Fibroblast of the conjunctiva (primary cell): ENCODE data around the gene YWHAH.

Experiments used
- DNase-seq: peaks from one replicate; pipeline ENCODE4 v3.0.0-alpha.2; 2010; ENCODE audit warnings: low read depth

Gene YWHAH

DNA sequence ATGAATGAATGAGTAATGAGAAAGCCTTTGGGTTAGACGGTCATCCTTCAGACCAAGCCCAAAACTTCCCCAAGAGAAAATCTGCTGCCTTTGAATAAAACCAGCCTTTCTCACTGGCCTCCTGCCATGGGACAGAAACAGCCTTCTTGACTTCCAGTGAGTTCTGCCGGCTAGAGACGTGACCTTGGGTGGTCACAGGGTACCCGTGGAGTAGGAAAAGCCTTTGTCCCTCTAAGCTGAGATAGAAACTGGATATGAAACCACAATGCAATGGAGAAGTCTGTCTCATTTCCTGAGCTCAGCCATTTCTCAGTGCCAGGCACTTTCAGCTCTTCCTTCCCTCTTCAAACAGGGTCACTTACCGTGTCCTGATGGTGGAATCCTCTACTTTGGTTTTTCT is 21.2 kb upstream of the YWHAH start:
- no peak for DNase-seq

DNA sequence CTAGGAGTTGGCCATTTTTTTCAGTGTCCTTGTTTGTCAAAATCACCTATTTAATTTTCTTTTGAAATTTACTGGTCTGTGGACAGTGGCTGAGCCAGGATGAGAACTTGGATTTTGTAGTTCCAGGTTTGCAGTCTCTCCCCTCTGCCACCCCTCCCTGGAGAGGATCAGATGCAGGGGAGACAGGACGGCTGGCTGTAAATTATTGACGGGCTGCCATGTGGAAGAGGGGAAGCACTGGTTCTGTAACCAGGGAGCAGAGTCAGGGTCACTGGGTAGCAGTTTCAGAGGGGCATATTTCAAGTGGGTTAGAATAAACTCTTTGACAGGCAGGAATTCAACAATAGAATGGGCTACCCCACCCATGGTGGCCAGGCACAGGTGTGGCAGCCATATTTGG is 20.6 kb upstream of the YWHAH start:
- no peak for DNase-seq

DNA sequence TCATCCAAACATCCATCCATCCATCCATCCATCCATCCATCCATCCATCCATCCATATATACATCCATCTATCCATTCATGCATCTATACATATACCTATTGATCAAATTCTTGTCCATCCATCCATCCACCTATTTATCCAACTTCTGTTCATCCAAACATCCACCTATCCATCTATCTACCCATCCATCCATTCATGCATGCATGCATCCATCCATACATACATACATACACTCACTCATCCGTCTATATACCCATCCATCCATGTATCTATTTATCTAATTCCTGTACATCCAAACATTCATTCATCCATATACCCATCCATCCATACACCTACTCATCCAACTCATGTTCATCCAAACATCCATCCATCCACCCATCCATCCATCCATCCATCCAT is 19.3 kb upstream of the YWHAH start:
- DNase-seq, result no peak

DNA sequence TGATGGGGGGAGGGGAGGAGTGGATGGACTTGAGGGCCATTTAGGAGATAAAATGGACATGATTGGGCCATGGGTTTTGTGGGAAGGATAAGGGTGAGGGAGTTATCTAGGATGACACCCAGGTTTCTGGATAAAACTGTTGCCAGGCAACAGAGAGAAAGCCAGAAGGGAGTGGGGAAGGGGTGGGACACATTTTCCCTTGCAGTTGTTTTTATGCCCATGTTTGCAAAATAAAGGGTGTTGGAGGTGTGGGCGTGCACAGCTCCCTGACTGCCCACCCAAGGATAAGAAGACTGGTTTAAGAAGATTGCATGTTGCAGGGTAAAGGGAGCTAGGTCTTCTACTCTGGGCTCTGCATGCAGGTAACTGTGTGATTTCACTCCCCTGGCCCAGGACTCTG is 18.3 kb upstream of the YWHAH start:
- DNase-seq, result no peak

DNA sequence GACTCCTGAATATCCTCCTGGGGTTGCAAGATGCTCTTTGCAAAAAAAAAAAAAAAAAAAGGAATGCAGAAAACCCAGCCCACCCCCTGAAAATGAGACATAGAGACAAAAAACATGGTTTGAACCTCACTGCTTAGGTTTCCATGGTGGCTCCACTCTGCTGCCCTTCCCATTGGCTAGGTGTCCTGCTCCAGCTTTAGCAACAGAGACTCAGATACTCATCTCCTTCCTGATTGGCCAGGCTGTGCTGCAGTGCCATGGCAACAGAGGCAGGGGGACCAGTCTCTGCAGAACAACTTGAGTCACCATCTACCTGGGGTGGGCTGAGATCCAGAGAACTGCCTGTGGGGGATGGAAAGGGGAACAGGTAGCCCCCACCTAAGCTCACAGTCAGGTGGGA is 17.4 kb upstream of the YWHAH start:
- no peak for DNase-seq

DNA sequence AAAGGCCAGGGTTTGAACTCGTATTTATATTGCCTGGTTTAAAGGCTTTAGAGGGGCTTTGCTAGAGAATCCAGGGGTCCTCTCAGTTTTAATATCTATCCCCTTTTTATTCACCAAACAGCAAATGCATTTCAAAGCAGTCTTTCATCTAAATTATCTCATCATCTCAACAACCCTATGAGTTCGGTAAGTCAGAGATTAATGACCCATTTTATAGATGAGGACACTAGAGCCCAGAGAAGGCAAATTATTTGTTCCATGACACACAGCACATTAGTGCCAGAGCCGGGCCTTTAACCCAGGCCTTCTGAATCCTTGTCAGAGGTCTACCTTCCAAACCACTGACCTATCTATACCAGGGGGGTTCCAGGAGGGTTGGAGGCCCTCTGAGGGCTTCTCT is 16.8 kb upstream of the YWHAH start:
- DNase-seq, result no peak

DNA sequence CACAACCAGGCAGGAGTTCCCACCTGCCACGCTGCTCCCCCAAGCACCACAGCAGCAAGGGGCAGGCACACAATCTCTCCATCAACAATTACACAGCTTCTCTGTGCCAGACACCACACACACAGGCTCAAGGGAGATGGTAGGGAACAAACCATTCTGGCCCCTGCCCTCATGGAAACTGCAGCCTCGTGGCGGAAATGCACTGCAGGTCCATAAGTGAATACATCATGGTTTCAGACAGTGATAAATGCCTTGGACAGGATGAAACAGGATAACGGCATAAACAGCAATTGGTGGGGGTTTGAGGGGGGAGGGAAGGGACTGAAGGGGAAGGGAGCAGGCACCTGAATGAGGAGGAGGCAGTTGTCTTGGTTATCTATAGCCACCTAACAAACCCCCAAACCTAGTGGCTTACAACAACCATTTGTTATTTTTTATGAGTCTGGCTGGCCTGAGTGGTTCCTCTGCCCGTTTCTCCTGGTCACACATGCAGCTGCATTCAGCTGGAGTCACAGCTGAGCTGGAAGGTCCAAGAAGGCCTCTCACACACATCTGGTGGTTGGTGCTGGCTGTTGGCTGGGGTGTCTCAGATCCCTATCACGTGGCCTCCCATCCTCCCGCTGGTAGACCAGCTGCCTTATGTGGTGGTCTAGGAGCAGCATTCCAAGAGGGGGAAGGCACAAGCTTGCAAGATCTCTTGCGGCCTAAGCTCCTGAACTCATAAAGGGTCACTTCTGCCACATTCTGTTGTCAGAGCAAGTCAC is 15.0 kb upstream of the YWHAH start:
- DNase-seq, result no peak

DNA sequence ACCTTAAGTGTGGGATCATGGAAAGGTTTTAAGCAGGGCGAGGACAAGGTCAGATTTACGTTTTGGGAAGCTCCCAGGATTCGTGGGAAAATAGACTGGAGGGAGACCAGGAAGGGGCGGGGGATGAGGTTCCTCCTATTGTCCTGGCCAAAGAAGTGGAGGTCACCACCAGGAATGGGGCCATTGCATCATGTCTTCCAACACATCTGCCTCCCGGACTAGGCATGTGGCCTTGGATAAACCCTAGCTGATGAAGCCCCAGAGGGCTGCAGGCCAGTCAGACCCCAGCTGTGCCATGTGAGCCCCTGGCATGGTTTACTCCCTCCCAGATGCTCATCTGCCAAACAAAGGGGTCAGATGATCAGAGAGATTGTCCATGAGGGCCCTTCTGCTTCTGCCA is 11.5 kb upstream of the YWHAH start:
- no peak for DNase-seq

DNA sequence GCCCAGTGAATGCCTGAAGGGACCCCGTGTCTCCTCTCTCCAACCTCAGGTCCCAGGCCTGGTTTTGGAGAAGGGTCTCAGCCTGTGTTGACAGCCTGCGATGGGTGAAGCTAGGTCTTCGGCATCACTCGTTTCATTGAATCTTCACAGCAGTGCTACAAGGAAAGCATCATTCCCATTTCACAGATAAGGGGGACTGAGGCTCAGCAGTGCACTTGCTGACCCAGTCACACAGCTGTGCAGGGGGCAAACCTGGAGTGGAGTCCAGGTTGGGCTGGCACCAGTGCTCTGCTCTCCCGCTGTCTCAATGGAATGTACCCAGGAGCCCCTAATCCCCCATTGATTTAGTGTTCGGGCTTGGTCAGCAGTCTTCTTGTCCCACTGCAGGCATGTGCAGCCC is 10.9 kb upstream of the YWHAH start:
- DNase-seq, result no peak

DNA sequence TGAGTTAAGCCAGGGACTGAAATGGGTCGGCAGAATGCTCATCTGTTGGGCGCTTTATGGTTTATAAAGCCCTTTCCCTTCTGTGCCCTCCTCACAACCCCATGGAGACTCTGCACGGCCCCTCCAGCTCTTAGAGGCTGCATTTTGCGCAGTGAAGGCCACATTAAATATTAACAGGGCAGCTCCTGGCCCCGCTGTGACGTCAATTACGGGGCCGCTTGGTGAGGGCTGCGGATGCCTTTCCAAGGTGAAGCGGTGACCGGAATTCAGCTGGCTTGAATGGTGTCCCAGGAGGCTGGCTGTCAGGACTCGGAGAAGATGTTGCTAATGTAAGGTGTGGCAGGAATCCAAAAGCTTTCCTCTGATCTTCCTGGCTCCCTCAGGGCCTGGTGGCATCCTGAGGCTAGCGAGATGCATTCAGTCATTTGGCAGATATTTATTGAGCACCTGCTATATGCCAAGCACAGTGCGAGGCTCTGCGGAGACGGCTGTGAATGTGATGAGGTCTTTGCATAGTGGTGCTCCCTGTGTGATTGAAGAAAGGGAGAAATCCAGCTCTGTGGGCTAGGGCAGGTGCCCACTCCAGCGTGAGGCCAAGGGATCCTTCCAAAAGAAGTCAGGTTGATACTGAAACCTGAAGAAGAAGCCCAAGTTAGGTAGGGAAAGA is 10.4 kb upstream of the YWHAH start:
- no peak for DNase-seq

DNA sequence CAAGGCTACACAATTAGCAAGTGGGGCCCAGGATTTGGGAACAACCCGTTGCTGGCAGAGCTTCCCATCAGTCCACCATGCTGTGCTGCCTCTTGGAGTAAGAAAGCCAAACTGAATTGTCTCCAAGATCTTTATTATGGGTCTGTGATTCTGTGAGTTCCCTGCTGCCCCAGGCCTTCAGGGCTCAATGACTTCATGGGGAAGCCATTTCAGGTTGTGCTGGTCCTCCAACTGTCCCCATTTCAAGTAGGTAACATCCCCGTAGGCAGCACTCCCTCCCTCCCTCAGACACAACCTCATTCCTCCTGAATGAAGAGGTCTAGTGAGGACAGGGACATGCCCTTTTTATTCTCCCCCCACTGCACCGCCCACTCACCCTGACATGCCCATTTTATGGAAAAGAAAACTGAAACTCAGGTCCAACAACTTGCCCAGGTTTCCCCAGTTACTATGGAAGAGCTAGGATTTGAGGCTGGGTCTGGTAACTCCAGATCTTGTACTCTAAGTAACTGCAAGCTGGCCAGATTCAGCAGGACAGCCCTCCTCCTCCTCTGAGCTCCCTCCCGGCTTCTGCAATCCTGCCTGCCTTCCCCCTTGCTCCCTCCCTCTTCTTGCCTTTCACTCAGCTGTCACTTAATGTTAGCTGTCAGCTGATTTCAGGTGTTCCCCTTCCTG is 8.2 kb upstream of the YWHAH start:
- DNase-seq, result no peak

DNA sequence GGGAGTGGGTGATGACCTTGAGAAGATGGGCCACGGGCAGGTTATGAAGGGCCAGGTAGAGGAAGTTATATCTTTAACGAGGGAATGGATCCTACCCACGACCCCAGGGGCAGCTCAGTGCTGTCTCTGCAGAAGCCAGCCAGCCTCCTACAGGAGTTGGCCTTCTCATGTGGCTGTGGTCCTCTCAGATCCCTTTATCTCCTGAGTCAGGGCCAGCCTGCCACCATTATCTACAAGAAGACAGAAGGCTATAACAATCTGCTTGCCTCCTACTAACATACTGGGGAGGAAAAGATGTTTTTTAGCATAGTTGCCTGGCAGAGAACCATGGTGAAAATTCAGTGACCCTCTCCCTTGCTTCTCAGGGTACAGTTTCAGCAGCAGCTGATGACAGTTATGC is 7.0 kb upstream of the YWHAH start:
- DNase-seq, result no peak

DNA sequence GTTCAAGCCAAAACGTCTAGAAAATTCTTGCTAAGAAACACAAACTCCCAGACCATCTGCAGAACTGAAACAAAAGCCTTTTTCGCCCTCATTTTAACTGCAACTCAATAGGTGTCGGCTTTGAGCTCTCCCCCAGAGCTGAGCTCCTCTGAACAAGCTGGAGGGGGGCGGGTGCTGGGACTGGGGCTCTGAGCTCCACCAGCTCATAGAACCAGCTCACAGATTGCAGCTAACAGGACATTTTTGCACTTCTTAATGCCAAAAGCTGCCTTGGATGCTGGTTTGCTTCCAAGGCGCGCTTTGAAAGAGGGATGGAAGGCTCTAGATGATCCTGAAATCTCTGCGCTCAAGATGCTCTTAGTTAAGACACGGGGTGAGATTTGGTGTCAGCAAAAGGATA is 6.0 kb upstream of the YWHAH start:
- DNase-seq, result no peak

DNA sequence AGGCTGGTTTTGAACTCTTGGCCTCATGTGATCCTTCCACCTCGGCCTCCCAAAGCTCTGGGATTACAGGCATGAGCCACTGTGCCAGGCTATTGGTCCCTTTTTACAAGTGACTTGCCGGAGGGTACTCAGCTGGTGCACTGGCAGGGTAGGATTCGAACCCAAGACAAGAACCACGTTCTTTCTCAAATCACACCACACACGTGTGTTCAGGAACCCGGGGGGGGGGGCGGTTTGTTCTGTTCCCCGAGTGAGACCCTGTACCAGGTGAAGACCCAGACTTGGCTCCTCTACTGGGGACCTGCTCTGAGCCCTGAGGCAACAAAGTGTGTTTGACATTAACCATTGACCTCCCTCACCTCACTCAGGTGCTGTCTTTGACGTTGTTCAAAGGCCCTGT is 3.8 kb upstream of the YWHAH start:
- DNase-seq, result no peak

DNA sequence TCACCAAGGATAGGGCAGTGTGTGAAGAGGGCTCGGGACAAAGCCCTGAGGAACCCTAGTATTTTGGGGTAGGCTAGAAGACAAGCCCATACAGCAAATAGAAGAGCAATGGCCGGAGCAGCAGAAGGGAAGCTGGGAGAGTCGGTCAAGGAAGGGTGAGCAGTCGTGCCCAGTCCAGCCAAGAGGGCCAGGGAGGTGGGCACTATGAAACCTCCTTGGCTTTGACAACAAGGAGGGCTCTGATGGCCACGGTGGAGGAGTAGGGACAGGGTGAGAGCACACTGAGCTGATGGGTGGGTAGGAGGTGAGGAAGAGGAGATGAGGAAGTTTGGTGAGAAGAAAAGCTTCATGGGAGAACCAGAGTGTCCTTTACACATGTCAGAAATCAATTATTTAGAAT is 2.2 kb upstream of the YWHAH start:
- DNase-seq, result no peak

DNA sequence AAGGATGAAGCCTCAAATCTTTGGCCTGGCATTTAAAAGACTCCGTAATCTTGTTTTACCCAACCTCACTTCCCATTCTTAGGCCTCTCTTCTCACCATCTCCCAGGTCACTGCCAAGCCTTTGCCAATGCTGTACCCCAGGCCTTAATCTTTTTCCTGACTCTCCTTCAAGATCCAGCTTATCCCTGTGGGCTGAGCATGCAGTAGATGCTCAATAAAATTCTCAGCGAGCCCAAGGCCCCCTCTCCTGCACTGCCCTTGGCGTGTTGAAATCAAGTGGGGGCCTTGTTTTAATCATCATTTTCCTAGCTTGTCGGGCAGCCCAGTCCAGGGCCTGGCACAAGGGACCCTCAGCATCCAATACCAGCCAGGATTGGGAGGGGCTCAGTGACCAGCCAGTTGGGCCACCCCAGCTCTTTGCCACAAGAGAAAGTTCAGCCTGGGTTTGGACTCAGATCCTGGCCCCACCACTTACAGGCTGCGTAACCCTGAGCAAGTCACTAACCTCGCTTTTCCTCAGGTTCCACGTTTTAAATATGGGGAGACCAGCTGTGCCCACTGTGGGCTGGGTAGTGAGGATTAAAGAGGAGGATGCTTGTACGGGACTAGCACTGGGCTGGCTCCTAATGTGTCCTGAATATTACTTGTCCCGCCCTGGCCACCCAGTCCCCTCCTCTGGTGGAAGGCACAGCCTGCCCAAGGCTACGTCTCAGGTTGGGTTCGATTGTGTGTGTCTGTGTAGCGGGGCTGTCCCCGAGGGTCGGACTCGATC is 943 bp upstream of the YWHAH start:
- DNase-seq, result no peak

DNA sequence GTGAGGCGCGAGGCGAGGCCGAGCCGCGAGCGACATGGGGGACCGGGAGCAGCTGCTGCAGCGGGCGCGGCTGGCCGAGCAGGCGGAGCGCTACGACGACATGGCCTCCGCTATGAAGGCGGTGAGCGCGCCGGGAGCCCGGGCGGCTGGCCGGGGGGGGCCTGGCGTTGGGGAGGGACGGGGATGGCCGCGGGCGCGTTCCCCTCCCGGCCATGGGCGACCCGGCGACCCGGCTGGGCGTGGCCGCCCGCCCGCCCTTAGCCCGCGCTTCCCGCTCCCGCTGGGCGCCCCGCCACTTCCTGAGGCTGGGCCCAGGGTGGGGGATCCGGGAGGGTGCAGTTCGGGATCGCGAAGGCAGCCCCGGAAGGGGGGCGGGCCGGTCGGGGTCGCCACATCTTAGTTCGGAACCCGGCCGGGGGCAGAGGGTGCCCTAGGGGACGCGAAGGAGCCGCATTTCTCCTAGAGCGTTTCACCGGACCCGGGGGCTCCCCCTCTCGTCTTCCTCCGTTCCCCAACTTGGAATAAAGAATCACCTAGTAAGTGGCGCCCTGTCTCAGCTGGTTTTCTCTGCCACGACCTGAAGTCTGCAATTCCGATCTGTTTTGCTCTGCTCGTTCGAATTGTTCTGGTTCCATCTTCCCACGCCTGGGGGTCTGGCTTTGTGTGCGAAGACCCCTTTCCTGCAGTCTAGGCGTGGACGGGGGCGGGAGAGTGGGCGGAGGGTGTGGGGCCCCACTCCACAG is 536 bp downstream of the YWHAH start:
- DNase-seq, result no peak

DNA sequence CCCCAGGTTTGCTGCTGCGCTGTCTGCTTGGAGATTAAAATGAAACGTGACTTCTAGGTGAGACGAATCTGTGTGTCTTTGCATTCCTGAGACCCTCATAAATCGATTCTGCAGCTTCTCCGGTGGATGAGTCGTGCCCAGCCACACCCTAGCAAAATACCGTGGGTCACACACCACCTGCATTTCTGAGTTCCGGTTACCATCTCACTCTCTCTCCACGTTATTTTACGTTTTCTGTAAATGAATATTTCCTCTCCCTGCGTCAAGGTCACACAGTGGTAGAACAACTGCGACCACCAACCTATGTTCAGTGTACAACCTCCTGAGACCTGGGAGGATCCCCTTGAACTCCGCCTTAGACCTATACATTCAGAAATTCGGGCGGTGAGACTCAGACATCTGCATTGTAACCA is 1.1 kb downstream of the YWHAH start:
- DNase-seq, result no peak

DNA sequence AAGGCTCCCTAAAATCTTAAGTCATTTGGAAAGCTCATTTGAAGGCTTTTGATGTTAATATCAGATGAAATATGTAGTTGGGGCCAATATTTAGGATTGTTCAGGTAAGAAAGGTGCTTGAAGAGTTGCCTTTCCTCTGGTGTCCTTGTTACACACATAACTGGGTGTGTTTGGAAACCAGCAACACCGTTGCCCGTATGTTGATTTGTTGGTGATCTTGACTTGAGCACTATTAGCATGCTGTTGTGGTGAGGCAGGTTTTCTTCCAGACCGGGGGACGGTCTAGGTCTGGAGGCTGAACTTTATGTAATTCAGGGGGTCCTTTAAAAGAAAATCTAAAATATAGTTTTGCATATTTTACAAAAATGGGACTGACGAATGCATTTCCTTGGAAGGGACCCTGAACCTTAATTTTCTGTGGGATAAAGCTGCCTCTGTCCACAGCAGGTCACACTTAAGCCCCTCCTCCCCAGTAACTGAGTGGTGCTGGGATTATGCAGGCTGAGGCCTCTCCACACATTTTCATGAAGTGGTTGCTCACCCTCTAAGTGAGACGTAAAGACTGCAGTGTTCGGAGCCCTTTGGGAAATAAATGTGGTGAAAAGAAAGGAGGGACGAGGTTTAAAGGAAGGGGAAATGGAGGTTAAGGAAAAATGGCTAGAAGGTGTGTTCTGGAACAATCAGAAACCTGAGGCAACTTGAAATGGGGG is 1.8 kb downstream of the YWHAH start:
- DNase-seq, result no peak

DNA sequence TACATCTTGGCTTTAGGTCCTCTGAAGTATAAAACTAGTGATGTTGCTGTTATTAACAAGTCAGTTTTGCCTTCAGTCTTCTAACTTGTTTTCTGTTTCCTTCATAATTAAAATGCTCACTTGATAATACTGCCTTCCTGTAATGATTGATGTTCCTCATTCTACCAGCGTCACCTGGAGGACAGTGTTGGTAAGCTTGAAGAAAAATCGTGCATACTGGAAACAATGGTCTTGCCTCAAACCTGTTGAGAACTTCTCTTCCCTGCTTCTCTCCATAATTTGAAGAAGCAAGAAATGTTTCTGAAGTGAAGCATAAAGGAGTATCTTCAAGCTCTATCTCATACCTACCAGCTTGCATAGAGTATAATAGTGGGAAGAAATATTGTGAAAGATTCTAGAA is 3.0 kb downstream of the YWHAH start:
- no peak for DNase-seq

DNA sequence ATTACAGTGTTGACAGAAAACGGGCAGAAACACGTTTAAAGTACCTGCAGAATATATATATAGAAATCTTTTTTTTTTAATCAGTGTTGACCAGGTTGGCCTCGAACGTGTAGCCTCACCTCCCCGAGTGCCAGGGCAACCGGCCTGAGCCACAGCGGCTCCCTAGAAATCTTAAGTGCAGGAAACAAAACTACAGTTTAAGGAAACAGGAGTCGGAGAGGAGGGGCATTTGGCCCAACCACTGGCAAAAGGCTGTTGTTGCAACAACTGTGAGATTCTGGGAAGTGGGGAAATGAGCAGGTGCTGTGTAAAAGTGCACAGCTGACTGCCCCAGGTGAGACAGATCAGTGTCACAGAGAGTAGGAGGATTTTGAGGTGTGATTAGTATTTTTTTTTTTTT is 3.7 kb downstream of the YWHAH start:
- DNase-seq, result no peak
